HAP-1 (cell line): ENCODE results near the gene HNRNPC.
"Not testable (repeated sequence)": the region's sequence is repeated elsewhere in the genome, so short reads cannot be mapped to it uniquely, and the experiment has no call there.

Source experiments
- DNase-seq, 2 experiments: peaks; one replicate each; pipeline ENCODE4 v3.0.0-alpha.2; 2016 to 2020; ENCODE audit warnings: low spot score in 2 of 2
- H3K27me3 ChIP-seq: fragments of 250-450 bp; sonication (Bioruptor Pico); 2 replicates; pipeline ENCODE4 v1.5.1; 2020; ENCODE audit warnings: low read depth, mild to moderate bottlenecking, moderate library complexity
- H3K36me3 ChIP-seq: fragments of 250-450 bp; sonication (Bioruptor Pico); replicated peaks from 2 replicates; pipeline ENCODE4 v1.5.1; 2020; ENCODE audit warnings: mild to moderate bottlenecking
- H3K4me1 ChIP-seq: fragments of 250-450 bp; sonication (Bioruptor Pico); 2 replicates; pipeline ENCODE4 v1.5.1; 2020; ENCODE audit warnings: mild to moderate bottlenecking
- H3K4me3 ChIP-seq: fragments of 250-450 bp; sonication (Bioruptor Pico); 2 replicates; pipeline ENCODE4 v1.5.1; 2020; ENCODE audit warnings: mild to moderate bottlenecking, moderate library complexity
- H3K9me3 ChIP-seq: fragments of 250-450 bp; sonication (Bioruptor Pico); 2 replicates; pipeline ENCODE4 v1.5.1; 2020; ENCODE audit warnings: mild to moderate bottlenecking, moderate library complexity
- in situ Hi-C: fragments of 300-500 bp; cut with MboI; formaldehyde crosslinking; loops from 3 replicates; pipeline ENCODE4 v1.14.3; 2020; ENCODE audit warnings: low sequenced_read_pairs, inconsistent platforms, mixed read lengths

HNRNPC gene

GRCh38 chr14:21298358-21298757 lies 29.1 kb upstream of the HNRNPC start:
- DNase-seq, result no peak
- in situ Hi-C loops, result no loop called here
- Histone ChIP-seq H3K9me3 (no peaks in the 10 kb centered on the region), H3K27me3 (no peaks in the 10 kb centered on the region), H3K4me3 (no peak overlapping the region), H3K36me3 (no peaks in the 10 kb centered on the region), H3K4me1 (peaks cover 10% of the 10 kb centered on the region)

GRCh38 chr14:21294026-21294425 lies 24.8 kb upstream of the HNRNPC start:
- in situ Hi-C loops, H3K4me3 ChIP-seq, H3K36me3 ChIP-seq, H3K27me3 ChIP-seq, H3K4me1 ChIP-seq, H3K9me3 ChIP-seq, DNase-seq: not testable (repeated sequence)

DNA sequence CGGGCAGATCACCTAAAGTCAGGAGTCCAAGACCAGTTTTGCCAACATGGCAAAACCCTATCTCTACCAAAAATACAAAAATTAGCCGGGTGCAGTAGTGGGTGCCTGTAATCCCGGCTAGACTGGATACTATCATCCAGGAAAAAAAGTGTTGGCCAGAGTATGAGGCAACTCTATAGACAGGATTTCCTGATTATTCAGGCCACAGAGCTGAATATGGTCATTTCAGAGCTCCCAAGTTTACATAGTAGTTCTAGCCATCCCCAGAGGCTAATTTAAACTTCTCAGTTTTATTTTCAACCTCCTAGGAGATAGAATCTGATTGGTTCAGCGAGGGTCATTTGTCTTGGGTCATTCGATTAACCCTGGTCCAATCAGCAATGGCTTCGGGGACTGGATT lies 17.9 kb upstream of the HNRNPC start:
- H3K27me3 ChIP-seq, result no peaks in the 10 kb centered on the region
- no peaks in the 10 kb centered on the region for H3K36me3 ChIP-seq
- no peak overlapping the region for H3K4me3 ChIP-seq
- H3K4me1 ChIP-seq, result no peaks in the 10 kb centered on the region
- DNase-seq, result no peak
- in situ Hi-C loops, result no loop called here
- H3K9me3 ChIP-seq, result no peaks in the 10 kb centered on the region

DNA sequence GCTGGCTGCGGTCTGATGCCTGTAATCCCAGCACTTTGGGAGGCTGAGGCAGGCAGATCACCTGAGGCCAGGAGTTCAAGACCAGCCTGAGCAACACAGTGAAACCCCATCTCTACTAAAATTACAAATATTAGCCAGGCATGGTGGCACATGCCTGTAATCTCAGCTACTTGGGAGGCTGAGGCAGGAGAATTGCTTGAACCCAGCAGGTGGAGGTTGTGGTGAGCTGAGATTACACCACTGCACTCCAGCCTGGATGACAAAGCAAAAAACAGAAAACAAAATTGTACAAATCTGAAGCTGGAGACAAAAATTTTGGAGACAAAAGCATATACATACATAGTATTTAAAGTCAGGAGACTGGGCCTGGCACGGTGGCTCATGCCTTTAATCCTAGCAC lies 17.3 kb upstream of the HNRNPC start:
- in situ Hi-C loops, H3K27me3 ChIP-seq: not testable (repeated sequence)

DNA sequence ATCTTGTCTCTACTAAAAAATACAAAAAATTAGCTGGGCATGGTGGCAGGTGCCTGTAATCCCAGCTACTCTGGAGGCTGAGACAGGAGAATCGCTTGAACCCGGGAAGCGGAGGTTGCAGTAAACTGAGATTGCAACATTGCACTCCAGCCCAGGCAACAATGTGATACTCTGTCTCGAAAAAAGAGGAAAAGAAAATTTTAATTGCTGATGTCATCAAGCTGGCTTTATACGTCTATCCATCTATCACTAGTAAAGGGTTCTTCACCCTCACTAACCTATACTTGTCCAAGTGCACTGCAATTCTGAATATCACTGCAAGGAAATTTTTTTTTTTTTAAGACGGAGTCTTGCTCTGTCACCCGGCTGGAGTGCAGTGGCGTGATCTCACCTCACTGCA lies 12.7 kb upstream of the HNRNPC start:
- H3K36me3 ChIP-seq, in situ Hi-C loops, H3K4me1 ChIP-seq, H3K9me3 ChIP-seq, H3K27me3 ChIP-seq, H3K4me3 ChIP-seq, DNase-seq: not testable (repeated sequence)

More for the DNA sequence above, 17.3 kb upstream of the HNRNPC start:
- not testable (repeated sequence) for H3K4me3 ChIP-seq, DNase-seq, H3K4me1 ChIP-seq, H3K36me3 ChIP-seq, H3K9me3 ChIP-seq

DNA sequence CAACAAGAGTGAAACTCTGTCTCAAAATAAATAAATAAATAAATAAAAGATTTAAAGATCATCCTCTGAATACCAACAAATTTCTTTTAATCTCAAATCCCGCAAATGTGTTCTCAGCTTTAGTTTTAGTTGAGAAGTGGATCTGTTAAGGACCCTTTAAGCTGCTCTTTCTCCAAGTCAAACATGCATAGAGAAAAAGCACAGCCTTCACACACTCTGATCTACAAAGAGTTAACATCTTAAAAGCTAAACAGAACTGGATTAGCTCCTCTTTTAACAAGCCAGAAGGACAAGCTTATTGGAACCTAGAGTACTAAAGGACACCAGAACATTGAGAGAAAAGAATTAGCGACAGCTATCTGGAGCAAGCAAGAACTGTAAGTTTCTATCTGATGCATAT lies 10.5 kb upstream of the HNRNPC start, which contains the start of gene RPGRIP1:
Gene RPGRIP1 (plus strand): TSS at position 301 of the 400 bp plus-strand sequence. CDS start 7,894 bp downstream, outside the sequence.
- Histone ChIP-seq H3K4me3 (no peak within 1 kb of the TSS), H3K4me1 (no peaks in the 10 kb centered on the region), H3K9me3 (no peaks in the 10 kb centered on the region), H3K36me3 (no peaks in the 10 kb centered on the region), H3K27me3 (no peaks in the 10 kb centered on the region)
- in situ Hi-C loops, result no loop called here
- DNase-seq, result no peak

- H3K4me1 ChIP-seq, result no peaks in the 10 kb centered on the region
- DNase-seq, result no peak
- no peaks in the 10 kb centered on the region for H3K27me3 ChIP-seq
- in situ Hi-C loops, result no loop called here
- H3K4me3 ChIP-seq, result no peak overlapping the region
- H3K9me3 ChIP-seq, result no peaks in the 10 kb centered on the region
- H3K36me3 ChIP-seq, result no peaks in the 10 kb centered on the region
Measured at GRCh38 chr14:21278632-21279031, 9.4 kb upstream of the HNRNPC start.

- no peaks in the 10 kb centered on the region for H3K4me1 ChIP-seq
- no peaks in the 10 kb centered on the region for H3K27me3 ChIP-seq
- no peaks in the 10 kb centered on the region for H3K9me3 ChIP-seq
- DNase-seq, result no peak
- H3K36me3 ChIP-seq, result no peaks in the 10 kb centered on the region
- in situ Hi-C loops, result no loop called here
- no peak overlapping the region for H3K4me3 ChIP-seq
Measured at GRCh38 chr14:21275261-21275858, 6.1 kb upstream of the HNRNPC start.

DNA sequence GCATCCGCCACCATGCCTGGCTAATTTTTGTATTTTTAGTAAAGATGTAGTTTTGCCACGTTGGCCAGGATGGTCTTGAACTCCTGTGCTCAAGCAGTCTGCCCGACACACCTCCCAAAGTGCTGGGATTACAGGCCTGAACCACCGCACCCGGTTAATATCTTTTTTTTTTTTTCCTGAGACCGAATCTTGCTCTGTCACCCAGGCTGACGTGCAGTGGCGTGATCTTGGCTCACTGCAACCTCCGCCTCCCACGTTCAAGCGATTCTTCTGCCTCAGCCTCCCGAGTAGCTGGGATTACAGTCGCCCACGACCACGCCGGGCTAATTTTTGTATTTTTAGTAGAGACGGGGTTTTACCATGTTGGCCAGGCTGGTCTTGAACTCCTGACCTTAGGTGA lies 3.4 kb upstream of the HNRNPC start:
- peaks cover 15% of the 10 kb centered on the region for H3K36me3 ChIP-seq
- in situ Hi-C loops, H3K9me3 ChIP-seq, H3K27me3 ChIP-seq, H3K4me1 ChIP-seq, H3K4me3 ChIP-seq, DNase-seq: not testable (repeated sequence)

- DNase-seq, result peak; percentile 62 to 67
- in situ Hi-C loops, result no loop called here
Measured at GRCh38 chr14:21268617-21269251, 508 bp downstream of the HNRNPC start.

DNA sequence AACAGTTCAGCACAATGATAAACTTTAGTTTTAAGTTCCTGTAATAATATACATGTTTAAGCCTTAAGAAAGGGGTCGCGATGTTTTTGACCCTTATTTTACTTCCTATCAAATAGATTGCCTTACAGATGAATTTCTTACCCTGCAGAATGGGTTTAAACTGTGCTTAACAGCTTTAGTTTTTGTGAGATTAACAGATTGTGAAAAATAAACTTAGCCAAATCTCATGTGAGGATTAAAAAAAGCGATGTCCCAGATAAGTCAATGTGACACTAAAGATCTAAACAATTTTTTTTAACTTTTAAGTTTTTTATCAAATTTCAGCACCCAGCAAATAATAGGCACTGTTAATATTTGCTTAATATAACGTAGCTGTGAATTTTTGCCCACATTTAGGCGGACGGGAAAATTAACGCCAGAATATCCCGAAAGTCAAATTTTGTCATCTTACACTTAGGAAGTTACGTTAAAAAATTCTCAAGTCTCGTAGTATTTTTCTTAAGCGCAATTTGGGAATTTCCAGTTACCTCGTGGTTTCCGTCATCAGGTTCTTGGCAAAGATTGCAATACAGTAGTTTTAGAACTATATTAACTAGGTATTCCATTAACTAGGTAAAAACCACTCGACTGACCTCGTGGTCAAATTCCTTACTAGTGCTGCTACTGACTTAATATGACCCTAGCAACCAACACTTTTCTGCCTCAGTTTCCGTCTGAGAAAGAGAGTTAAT lies 1.2 kb downstream of the HNRNPC start:
- in situ Hi-C loops, result no loop called here
- DNase-seq, result no peak
- peaks cover 60% of the 10 kb centered on the region for H3K36me3 ChIP-seq
- H3K27me3 ChIP-seq, result no peaks in the 10 kb centered on the region
- peaks cover 34% of the 10 kb centered on the region for H3K4me1 ChIP-seq
- H3K4me3 ChIP-seq, result peak overlapping the region; percentile 86
- H3K9me3 ChIP-seq, result no peaks in the 10 kb centered on the region

More at GRCh38 chr14:21268617-21269251, 508 bp downstream of the HNRNPC start:
- no peaks in the 10 kb centered on the region for H3K27me3 ChIP-seq
- H3K9me3 ChIP-seq, result no peaks in the 10 kb centered on the region
- H3K4me3 ChIP-seq, result peak overlapping the region; percentile 86
- peaks cover 53% of the 10 kb centered on the region for H3K36me3 ChIP-seq
- peaks cover 31% of the 10 kb centered on the region for H3K4me1 ChIP-seq

- H3K36me3 ChIP-seq, result peaks cover 66% of the 10 kb centered on the region
- peaks cover 40% of the 10 kb centered on the region for H3K4me1 ChIP-seq
- no peaks in the 10 kb centered on the region for H3K9me3 ChIP-seq
- H3K27me3 ChIP-seq, result no peaks in the 10 kb centered on the region
- H3K4me3 ChIP-seq, result peak overlapping the region; percentile 86
- in situ Hi-C loops, result no loop called here
- DNase-seq, result no peak
Measured at GRCh38 chr14:21267431-21267845, 1.8 kb downstream of the HNRNPC start.

DNA sequence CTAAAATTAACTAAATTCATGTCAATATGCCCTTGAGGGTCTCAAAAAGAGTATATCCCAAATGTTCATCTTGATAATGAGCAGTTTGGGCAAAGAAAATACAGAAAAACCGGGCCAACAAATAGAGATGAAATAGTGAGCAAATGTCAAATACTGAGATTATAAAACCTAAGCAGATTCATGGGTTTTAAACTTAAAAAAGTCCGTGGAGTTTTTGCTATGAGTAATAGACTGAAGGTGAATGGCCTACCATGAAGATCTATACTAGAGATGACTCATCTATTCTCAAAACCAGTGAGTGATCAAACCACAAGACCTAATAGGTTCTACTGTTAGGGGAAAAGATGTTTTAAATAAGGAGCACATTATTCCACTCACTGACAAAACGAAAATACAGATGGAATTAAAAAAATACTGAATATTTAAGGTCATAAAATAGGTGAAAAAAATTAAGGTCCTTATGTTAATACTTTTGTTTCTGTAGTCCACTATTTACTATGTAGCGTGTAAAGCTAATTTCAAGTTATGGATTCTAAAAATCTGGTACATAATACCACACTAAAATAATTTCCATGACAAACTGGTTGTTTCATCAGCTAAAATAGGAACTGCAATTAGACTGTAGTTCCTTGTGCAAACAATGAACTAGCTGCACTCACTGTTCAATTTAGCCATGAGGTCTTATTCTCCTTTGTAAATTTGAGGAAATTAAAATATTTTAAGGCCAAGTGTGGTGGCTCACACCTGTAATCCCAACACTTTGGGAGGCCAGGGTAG lies 5.0 kb downstream of the HNRNPC start:
- H3K27me3 ChIP-seq, result no peaks in the 10 kb centered on the region
- H3K4me1 ChIP-seq, result peaks cover 48% of the 10 kb centered on the region
- in situ Hi-C loops, result no loop called here
- DNase-seq, result no peak
- peaks cover 92% of the 10 kb centered on the region for H3K36me3 ChIP-seq
- H3K4me3 ChIP-seq, result no peak overlapping the region
- H3K9me3 ChIP-seq, result no peaks in the 10 kb centered on the region
